ENCODE results near the gene PSG7.
A peak's percentile ranks its signal among the peaks of the same experiment; 100 is the strongest.
"Not testable (repeated sequence)": the region's sequence is repeated elsewhere in the genome, so short reads cannot be mapped to it uniquely, and the experiment has no call there.

Gene PSG7

GRCh38 chr19:42916931-42917330 lies 20.1 kb downstream of the PSG7 start:
- DNase-seq (ENCODE audit: low read depth, low spot score) = not testable (repeated sequence)

GRCh38 chr19:42913516-42913915 lies 23.5 kb downstream of the PSG7 start:
- not testable (repeated sequence) for DNase-seq (ENCODE audit: low read depth, low spot score)

GRCh38 chr19:42912941-42913340 lies 24.1 kb downstream of the PSG7 start:
- not testable (repeated sequence) for DNase-seq (ENCODE audit: low read depth, low spot score)

GRCh38 chr19:42911731-42912130 lies 25.3 kb downstream of the PSG7 start:
- not testable (repeated sequence) for DNase-seq (ENCODE audit: low read depth, low spot score)

GRCh38 chr19:42906162-42906561 lies 30.8 kb downstream of the PSG7 start:
- not testable (repeated sequence) for DNase-seq (ENCODE audit: low read depth, low spot score)

GRCh38 chr19:42900561-42900960 lies 36.4 kb downstream of the PSG7 start:
- peak; percentile 16 for DNase-seq (ENCODE audit: low read depth, low spot score)

- DNase-seq (ENCODE audit: low read depth, low spot score) = not testable (repeated sequence)
Observed at GRCh38 chr19:42899674-42900073, 37.3 kb downstream of the PSG7 start.

GRCh38 chr19:42899110-42899509 lies 37.9 kb downstream of the PSG7 start:
- not testable (repeated sequence) for DNase-seq (ENCODE audit: low read depth, low spot score)

GRCh38 chr19:42898656-42899055 lies 38.4 kb downstream of the PSG7 start:
- not testable (repeated sequence) for DNase-seq (ENCODE audit: low read depth, low spot score)

- not testable (repeated sequence) for DNase-seq (ENCODE audit: low read depth, low spot score)
Observed at GRCh38 chr19:42897729-42898128, 39.3 kb downstream of the PSG7 start.

GRCh38 chr19:42890446-42890845 lies 46.6 kb downstream of the PSG7 start:
- not testable (repeated sequence) for DNase-seq (ENCODE audit: low read depth, low spot score)

GRCh38 chr19:42887876-42888445 lies 49.0 kb downstream of the PSG7 start:
- not testable (repeated sequence) for DNase-seq (ENCODE audit: low read depth, low spot score)

GRCh38 chr19:42882730-42883129 lies 54.3 kb downstream of the PSG7 start:
- not testable (repeated sequence) for DNase-seq (ENCODE audit: low read depth, low spot score)

- not testable (repeated sequence) for DNase-seq (ENCODE audit: low read depth, low spot score)
Observed at GRCh38 chr19:42882010-42882409, 55.0 kb downstream of the PSG7 start.

- DNase-seq (ENCODE audit: low read depth, low spot score) = peak; percentile 51
Observed at GRCh38 chr19:42881279-42881678, 55.7 kb downstream of the PSG7 start.

GRCh38 chr19:42880621-42881020 lies 56.4 kb downstream of the PSG7 start:
- not testable (repeated sequence) for DNase-seq (ENCODE audit: low read depth, low spot score)

GRCh38 chr19:42879613-42880012 lies 57.4 kb downstream of the PSG7 start, which contains the start of gene PSG1:
Gene PSG1 (minus strand): TSS chr19:42879713. CDS start chr19:42879581, 132 bp downstream.
- no peak for DNase-seq (ENCODE audit: low read depth, low spot score)

GRCh38 chr19:42876596-42876995 lies 60.4 kb downstream of the PSG7 start:
- not testable (repeated sequence) for DNase-seq (ENCODE audit: low read depth, low spot score)

- DNase-seq (ENCODE audit: low read depth, low spot score) = not testable (repeated sequence)
Observed at GRCh38 chr19:42875881-42876280, 61.1 kb downstream of the PSG7 start.

- not testable (repeated sequence) for DNase-seq (ENCODE audit: low read depth, low spot score)
Observed at GRCh38 chr19:42874901-42875813, 61.9 kb downstream of the PSG7 start.

- not testable (repeated sequence) for DNase-seq (ENCODE audit: low read depth, low spot score)
Observed at GRCh38 chr19:42874136-42874535, 62.9 kb downstream of the PSG7 start.

Measured in ELF-1 (cell line).